ENCODE results near the gene KAT2B.

Gene KAT2B

GRCh38 chr3:20101041-20101440 is 60.8 kb downstream of the KAT2B start:
- DNase-seq = no peak

GRCh38 chr3:20103731-20104130 is 63.5 kb downstream of the KAT2B start:
- no peak for DNase-seq

- no peak for DNase-seq
Measured at GRCh38 chr3:20104167-20104661, 64.0 kb downstream of the KAT2B start.

DNA sequence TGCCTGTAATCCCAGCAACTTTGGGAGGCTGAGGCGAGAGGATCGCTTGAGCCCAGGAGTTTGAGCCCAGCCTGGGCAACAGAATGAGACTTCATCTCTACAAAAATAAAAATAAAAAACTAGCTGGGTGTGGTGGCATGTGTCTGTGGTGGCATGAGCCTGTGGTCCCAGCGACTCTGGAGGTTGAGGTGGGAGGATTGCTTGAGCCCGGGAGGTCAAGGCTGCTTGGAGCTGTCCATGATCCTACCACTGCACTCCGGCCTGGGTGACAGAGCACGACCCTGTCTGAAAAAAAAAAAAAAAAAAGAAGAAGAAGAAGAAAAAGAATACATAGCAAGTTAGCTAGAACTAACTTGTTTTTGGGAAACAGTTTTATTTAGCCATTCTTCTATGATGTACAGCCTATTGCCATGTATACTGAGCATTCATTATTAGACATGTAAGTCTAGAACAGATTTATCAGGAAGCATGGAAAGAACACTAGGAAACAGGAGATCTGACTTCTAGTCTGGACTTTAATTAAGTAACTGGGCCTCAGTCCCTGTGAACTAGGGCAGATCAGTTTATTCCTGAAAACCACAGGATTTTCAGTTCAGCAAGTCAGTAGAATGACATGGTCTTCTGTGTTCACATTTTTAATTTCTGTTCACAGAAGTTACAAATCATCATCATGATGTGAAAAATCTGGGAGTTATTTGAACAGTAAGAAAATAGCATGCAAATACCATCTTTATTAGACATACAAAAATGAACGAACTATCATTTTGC is 65.5 kb downstream of the KAT2B start:
- DNase-seq = no peak

GRCh38 chr3:20107722-20108121 is 67.5 kb downstream of the KAT2B start:
- DNase-seq = no peak

DNA sequence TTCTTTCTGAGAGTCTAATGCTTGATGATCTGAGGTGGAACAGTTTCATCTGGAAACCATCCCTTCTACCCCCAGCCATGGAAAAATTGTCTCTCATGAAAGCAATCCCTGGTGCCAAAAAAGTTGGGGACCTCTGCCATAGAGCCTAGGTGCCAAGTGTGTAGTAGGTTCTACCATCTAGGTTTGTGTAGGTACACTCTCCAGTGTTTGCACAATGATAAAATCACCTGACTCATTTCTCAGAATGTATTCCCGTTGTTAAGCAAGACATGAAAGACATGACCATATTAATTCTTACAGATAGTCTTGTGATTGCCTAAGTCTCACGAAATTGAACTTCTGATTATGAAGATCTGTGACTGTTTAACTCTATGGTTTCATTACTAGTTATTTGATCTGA is 68.6 kb downstream of the KAT2B start:
- no peak for DNase-seq

GRCh38 chr3:20110826-20111225 is 70.6 kb downstream of the KAT2B start:
- no peak for DNase-seq

GRCh38 chr3:20111836-20112235 is 71.6 kb downstream of the KAT2B start:
- no peak for DNase-seq

DNA sequence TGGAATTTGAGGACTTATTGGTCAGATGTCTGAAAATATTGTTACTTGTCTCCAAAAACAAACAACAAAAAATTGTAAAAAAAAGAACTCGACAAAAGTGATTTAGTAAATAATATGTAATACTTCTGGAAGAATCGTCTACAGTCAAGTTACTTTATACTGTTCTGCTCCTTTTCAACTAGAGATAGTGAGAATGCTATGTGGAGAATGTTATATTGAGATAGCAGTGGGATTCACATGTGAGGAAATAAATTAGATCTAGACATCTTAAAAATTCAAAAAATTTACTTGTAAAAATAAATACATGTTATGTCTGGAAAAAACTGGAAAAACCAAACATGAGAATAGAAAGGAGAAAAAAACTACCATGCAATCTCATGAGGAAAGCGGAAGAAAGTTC is 80.8 kb downstream of the KAT2B start:
- DNase-seq = no peak

GRCh38 chr3:20123131-20123652 is 82.9 kb downstream of the KAT2B start:
- no peak for DNase-seq

- DNase-seq = no peak
Measured at GRCh38 chr3:20125289-20125688, 85.0 kb downstream of the KAT2B start.

DNA sequence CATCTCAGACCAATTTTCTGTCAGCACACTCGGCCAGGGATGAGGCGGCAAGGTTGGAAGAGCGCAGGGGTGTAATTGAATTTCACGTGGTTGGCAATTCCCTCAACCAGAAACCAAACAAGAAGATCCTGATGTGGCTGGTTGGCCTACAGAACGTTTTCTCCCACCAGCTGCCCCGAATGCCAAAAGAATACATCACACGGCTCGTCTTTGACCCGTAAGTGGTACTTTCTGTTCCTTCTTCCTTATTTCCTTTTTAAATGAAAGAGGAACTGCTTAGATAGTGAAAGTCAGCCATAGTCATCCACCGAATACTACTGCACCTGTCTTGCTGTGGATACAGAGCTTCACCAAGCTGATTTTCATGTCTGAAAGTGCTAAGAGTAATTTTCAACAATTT is 85.7 kb downstream of the KAT2B start:
- DNase-seq = no peak

GRCh38 chr3:20128358-20128757 is 88.1 kb downstream of the KAT2B start:
- no peak for DNase-seq

DNA sequence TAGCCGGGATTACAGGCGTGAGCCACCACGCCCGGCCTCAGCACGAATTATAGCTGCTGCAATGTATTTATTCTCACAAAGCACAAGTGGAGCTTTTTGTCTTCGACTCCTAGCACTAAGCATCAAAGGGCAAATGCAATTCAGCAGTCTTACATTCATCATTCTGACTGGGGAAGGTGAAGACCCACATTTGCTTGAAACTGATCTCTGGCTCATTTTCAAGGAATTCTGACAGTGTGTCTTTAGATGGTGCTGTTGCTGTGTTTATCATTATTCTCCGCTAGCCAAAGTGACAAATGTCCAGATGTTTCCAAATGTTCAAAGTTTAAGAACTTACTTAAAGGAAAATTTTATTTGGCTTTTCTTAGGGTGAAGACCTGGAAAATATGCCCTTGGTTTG is 89.9 kb downstream of the KAT2B start:
- no peak for DNase-seq

- DNase-seq = no peak
Measured at GRCh38 chr3:20136231-20136630, 96.0 kb downstream of the KAT2B start.

DNA sequence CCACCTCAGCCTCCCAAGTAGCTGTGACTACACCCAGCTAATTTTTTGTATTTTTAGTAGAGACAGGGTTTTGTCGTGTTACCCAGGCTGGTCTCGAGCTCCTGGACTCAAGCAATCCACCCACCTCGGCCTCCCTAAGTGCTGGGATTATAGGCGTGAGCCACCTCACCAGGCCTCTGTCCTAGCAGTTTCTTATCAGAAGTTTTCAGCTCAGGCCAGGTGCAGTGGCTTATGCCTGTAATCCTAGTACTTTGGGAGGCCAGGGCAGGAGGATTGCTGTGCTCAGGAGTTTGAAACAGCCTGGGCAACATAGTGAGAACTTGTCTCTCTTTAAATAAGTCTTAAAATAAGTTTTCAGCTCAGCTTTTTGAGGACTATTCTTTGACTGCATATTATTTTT is 97.4 kb downstream of the KAT2B start:
- no peak for DNase-seq

DNA sequence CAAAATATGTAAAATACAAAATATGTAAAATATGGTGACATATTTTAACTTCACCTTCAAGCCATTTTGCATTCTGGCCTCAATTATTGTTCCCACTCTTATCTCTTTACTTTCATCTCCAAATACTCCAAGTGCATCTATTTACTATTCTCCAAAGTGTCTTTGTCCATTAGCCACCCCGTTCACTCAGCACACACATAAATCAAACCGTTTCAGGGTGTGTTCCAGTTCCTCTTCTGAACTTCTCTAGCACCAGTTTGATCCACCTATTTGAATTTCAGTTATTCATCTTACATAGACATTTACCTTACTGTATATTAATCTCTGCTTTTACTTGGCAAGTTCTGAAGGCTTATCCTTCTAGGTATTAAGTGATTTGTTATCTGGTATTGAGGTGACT is 100.6 kb downstream of the KAT2B start:
- no peak for DNase-seq

- no peak for DNase-seq
Measured at GRCh38 chr3:20141316-20141715, 101.1 kb downstream of the KAT2B start.

GRCh38 chr3:20141851-20142250 is 101.6 kb downstream of the KAT2B start:
- DNase-seq = peak; percentile 25

GRCh38 chr3:20142517-20142916 is 102.3 kb downstream of the KAT2B start:
- no peak for DNase-seq

DNA sequence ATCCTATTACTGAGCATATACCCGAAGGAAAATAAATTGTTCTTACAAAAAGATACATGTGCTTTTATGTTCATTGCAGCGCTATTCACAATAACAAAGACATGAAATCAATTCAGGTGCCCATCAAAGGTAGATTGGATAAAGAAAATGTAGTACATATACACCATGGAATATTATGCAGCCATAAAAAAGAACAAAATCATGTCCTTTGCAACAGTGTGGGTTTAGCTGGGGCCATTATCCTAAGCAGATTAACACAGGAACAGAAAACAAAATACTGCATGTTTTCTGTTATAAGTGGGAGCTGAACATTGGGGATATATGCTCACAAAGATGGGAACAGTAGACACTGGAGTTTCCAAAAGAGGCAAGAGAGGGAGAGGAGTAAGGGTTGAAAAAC is 103.3 kb downstream of the KAT2B start:
- no peak for DNase-seq

- no peak for DNase-seq
Measured at GRCh38 chr3:20145874-20146273, 105.6 kb downstream of the KAT2B start.

GRCh38 chr3:20146301-20146700 is 106.1 kb downstream of the KAT2B start:
- DNase-seq = no peak

DNA sequence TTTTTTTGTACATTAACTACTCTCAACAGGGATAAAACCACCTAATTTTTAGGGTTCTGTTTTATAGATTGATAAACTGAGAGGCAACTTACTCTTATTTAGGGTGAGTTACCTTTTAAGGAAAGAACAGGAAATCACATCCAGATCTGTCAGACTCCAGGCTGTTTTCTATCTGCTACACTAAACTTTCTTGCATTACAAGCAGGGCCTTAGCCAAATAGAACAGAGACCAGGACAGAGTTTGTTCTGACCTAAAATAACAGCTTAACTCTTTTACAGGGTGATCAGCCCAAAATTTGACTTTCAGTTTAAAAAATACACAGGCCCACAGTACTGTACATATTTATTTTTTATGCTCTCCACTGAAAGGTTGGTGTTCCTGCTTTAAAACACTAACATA is 107.1 kb downstream of the KAT2B start:
- DNase-seq = no peak

GRCh38 chr3:20148466-20148865 is 108.2 kb downstream of the KAT2B start:
- no peak for DNase-seq

Data from NCI-H774 (cell line).